GM12878 (cell line): ENCODE results near the gene CDK2. TPM values are rescaled to one million over a fixed set of nuclear protein-coding genes. Genes with fewer than 3 reads are reported as not detected.

Source experiments
- BACH1 ChIP-seq: fragments of 450-650 bp; IDR thresholded peaks from 2 replicates; pipeline ENCODE4 v1.6.1; 2017; ENCODE audit warnings: mild to moderate bottlenecking, borderline replicate concordance
- BHLHE40 ChIP-seq, 2 experiments: fragments of 450-650 bp in 1 of 2; IDR thresholded peaks; 2 replicates each; pipeline ENCODE4 v1.6.1; 2011 to 2017; ENCODE audit warnings: low read depth in 2 of 2, borderline replicate concordance in 1 of 2, improper control_type of control experiment in 1 of 2, low read length in 1 of 2, mild to moderate bottlenecking in 1 of 2
- CBX3 ChIP-seq: fragments of 200-600 bp; sonication (generic); IDR thresholded peaks from 2 replicates; pipeline ENCODE4 v1.6.1; 2016; ENCODE audit warnings: low read depth, borderline replicate concordance
- ESRRA ChIP-seq: IDR thresholded peaks from 2 replicates; pipeline ENCODE4 v1.6.1; 2012; ENCODE audit warnings: mild to moderate bottlenecking, low read length, improper control_type of control experiment
- EZH2 ChIP-seq: IDR thresholded peaks from 2 replicates; pipeline ENCODE4 v1.6.1; 2012; ENCODE audit warnings: low read depth, mild to moderate bottlenecking, control low read depth, inconsistent platforms, low read length, borderline replicate concordance; ENCODE audit not compliant: control insufficient read depth
- FOXK2 ChIP-seq: fragments of 450-650 bp; IDR thresholded peaks from 2 replicates; pipeline ENCODE4 v1.6.1; 2017; ENCODE audit warnings: mild to moderate bottlenecking, moderate library complexity
- IKZF1 ChIP-seq: fragments of 450-650 bp; conservative IDR thresholded peaks from 2 replicates; pipeline ENCODE4 v1.6.1; 2017; ENCODE audit warnings: antibody characterized with exemption, mild to moderate bottlenecking
- JUND ChIP-seq: IDR thresholded peaks from 2 replicates; pipeline ENCODE4 v1.6.1; 2012; ENCODE audit warnings: low read depth, mild to moderate bottlenecking, low read length, improper control_type of control experiment, moderate library complexity
- LARP7 ChIP-seq: fragments of 450-650 bp; IDR thresholded peaks from 2 replicates; pipeline ENCODE4 v1.6.1; 2017; ENCODE audit warnings: mild to moderate bottlenecking
- NBN ChIP-seq: fragments of 450-650 bp; IDR thresholded peaks from 2 replicates; pipeline ENCODE4 v1.6.1; 2016
- NFXL1 ChIP-seq: fragments of 450-650 bp; IDR thresholded peaks from 2 replicates; pipeline ENCODE4 v1.6.1; 2017; ENCODE audit warnings: antibody characterized with exemption, mild to moderate bottlenecking, borderline replicate concordance
- NRF1 ChIP-seq: conservative IDR thresholded peaks from 2 replicates; pipeline ENCODE4 v1.6.1; 2011; ENCODE audit warnings: mild to moderate bottlenecking, low read depth, low read length, improper control_type of control experiment
- POLR2AphosphoS5 ChIP-seq: IDR thresholded peaks from 2 replicates; pipeline ENCODE4 v1.6.1; 2011; ENCODE audit warnings: mild to moderate bottlenecking, low read length, inconsistent platforms
- SIN3A ChIP-seq: IDR thresholded peaks from 2 replicates; pipeline ENCODE4 v1.6.1; 2012; ENCODE audit warnings: low read depth, low read length, improper control_type of control experiment
- SIX5 ChIP-seq: IDR thresholded peaks from 2 replicates; pipeline ENCODE4 v1.6.1; 2011; ENCODE audit warnings: mild to moderate bottlenecking, low read depth, low read length, moderate library complexity; ENCODE audit not compliant: severe bottlenecking
- STAT1 ChIP-seq: fragments of 450-650 bp; conservative IDR thresholded peaks from 2 replicates; pipeline ENCODE4 v1.6.1; 2014; ENCODE audit warnings: antibody characterized with exemption, mild to moderate bottlenecking
- TCF7 ChIP-seq: IDR thresholded peaks from 2 replicates; pipeline ENCODE4 v1.6.1; 2014; ENCODE audit warnings: antibody characterized with exemption, borderline replicate concordance
- WRNIP1 ChIP-seq: IDR thresholded peaks from 2 replicates; pipeline ENCODE4 v1.6.1; 2011; ENCODE audit warnings: low read depth, low read length, improper control_type of control experiment, borderline replicate concordance
- YBX1 ChIP-seq: fragments of 450-650 bp; IDR thresholded peaks from 2 replicates; pipeline ENCODE4 v1.6.1; 2016; ENCODE audit warnings: antibody characterized with exemption
- ZNF217 ChIP-seq: fragments of 450-650 bp; IDR thresholded peaks from 2 replicates; pipeline ENCODE4 v1.6.1; 2017; ENCODE audit warnings: antibody characterized with exemption, mild to moderate bottlenecking
- ZNF24 ChIP-seq: fragments of 450-650 bp; IDR thresholded peaks from 2 replicates; pipeline ENCODE4 v1.6.1; 2017; ENCODE audit warnings: antibody characterized with exemption, mild to moderate bottlenecking
- ZNF274 ChIP-seq: IDR thresholded peaks from one replicate; pipeline ENCODE4 v1.8.0; 2011; ENCODE audit not compliant: insufficient read length, insufficient read depth
- polyA plus RNA-seq, 11 experiments: library from polyadenylated mRNA; depleted of rRNA in 4 of 11; unstranded in 6 of 11; stranded (reverse) in 5 of 11; fragments of >200 nt; fragmentation: Nextera tagmentation in 4 of 11; fragmentation: Illumina TruSeq in 1 of 11; extraction: Ambion mirVana in 4 of 11; extraction: Trizol in 1 of 11; gene quantifications; 1 replicate in 1 of 11; 2 replicates in 10 of 11; pipeline versions ENCODE4 v1.2.1 to v1.2.3, GENCODE V29; 2011 to 2016; ENCODE audit warnings: inconsistent platforms in 2 of 11, missing spikeins in 2 of 11, low read depth in 1 of 11
- total RNA-seq, 4 experiments: library from RNA; depleted of rRNA in 3 of 4; stranded (reverse); fragments of >200 nt in 3 of 4; fragmentation: Illumina TruSeq in 1 of 4; extraction: Trizol in 1 of 4; gene quantifications; 2 replicates each; pipeline versions ENCODE4 v1.2.1 to v1.2.3, GENCODE V29; 2013 to 2021
- TF ChIP-seq, protein P1 (sequence below): IDR thresholded peaks from 2 replicates; pipeline ENCODE4 v1.6.1; 2011; ENCODE audit warnings: low read depth, mild to moderate bottlenecking, low read length, moderate library complexity, borderline replicate concordance; ENCODE audit errors: extremely low read depth
- TF ChIP-seq, protein P2 (sequence below): IDR thresholded peaks from 2 replicates; pipeline ENCODE4 v1.6.1; 2011; ENCODE audit warnings: low read depth, low read length, improper control_type of control experiment, borderline replicate concordance
- TF ChIP-seq, protein P3 (sequence below): fragments of 450-650 bp; IDR thresholded peaks from 2 replicates; pipeline ENCODE4 v1.6.1; 2016; ENCODE audit warnings: mild to moderate bottlenecking, moderate library complexity, borderline replicate concordance

CDK2 gene
- total and polyA plus RNA-seq, 10 of the 15 experiments (the other 5 are each of a cell fraction or from before 2014, with no cell fraction given): 13.1 to 138 (median 82.2) TPM

DNA sequence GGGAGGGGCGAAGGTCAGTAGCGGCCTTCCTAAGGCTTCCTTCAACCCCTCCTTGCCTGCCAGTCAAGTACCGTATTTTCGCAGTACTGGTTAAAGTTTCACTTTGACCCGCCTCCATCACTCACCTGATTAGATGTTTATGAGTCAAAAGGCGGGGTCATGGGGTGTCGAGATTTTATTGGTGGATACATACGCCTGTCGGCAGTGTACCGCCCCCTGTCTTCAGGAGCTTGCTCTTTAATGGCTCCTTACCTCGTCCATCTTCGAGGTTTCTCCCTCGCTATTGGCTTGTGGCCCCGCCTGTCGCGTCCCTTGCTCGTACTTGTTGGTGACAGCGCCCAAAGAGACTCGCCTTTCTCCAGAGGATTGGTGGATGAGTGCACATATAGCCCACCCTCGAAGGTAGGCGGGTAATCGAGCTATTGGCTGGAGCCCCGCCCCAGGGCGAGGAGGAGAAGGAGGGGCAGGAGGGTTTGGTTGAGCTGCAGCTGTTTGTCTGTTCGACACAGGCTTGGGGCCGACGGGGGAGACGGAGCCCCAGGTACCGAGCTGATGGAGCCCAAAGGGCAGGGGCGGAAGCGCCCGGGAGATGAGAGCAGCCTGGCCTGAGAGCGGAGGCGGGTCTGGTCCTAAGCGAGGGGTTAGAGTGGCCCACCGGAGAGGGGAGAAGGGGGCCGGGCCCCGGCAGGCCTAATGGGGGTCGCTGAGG is 7.1 kb downstream of the CDK2 start, which contains the start of gene RAB5B (continued):
- peak; percentile 94 for TF ChIP-seq POLR2AphosphoS5
- peak in 1 of 2 experiments; percentile 31; a peak in 2 of 4 replicates for TF ChIP-seq BHLHE40 (IDR thresholded peaks at IDR 0.05; ENCODE audit: borderline replicate concordance in 1 of 2, low read depth in 2 of 2, low read length in 1 of 2)
- no peak for TF ChIP-seq IKZF1
- TF ChIP-seq, protein P1, sequence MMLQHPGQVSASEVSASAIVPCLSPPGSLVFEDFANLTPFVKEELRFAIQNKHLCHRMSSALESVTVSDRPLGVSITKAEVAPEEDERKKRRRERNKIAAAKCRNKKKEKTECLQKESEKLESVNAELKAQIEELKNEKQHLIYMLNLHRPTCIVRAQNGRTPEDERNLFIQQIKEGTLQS: no peak
- TF ChIP-seq, protein P2, sequence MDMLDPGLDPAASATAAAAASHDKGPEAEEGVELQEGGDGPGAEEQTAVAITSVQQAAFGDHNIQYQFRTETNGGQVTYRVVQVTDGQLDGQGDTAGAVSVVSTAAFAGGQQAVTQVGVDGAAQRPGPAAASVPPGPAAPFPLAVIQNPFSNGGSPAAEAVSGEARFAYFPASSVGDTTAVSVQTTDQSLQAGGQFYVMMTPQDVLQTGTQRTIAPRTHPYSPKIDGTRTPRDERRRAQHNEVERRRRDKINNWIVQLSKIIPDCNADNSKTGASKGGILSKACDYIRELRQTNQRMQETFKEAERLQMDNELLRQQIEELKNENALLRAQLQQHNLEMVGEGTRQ: no peak; the same call in 1 of the 2 replicates
- no peak for TF ChIP-seq NFXL1
- TF ChIP-seq, protein P3, sequence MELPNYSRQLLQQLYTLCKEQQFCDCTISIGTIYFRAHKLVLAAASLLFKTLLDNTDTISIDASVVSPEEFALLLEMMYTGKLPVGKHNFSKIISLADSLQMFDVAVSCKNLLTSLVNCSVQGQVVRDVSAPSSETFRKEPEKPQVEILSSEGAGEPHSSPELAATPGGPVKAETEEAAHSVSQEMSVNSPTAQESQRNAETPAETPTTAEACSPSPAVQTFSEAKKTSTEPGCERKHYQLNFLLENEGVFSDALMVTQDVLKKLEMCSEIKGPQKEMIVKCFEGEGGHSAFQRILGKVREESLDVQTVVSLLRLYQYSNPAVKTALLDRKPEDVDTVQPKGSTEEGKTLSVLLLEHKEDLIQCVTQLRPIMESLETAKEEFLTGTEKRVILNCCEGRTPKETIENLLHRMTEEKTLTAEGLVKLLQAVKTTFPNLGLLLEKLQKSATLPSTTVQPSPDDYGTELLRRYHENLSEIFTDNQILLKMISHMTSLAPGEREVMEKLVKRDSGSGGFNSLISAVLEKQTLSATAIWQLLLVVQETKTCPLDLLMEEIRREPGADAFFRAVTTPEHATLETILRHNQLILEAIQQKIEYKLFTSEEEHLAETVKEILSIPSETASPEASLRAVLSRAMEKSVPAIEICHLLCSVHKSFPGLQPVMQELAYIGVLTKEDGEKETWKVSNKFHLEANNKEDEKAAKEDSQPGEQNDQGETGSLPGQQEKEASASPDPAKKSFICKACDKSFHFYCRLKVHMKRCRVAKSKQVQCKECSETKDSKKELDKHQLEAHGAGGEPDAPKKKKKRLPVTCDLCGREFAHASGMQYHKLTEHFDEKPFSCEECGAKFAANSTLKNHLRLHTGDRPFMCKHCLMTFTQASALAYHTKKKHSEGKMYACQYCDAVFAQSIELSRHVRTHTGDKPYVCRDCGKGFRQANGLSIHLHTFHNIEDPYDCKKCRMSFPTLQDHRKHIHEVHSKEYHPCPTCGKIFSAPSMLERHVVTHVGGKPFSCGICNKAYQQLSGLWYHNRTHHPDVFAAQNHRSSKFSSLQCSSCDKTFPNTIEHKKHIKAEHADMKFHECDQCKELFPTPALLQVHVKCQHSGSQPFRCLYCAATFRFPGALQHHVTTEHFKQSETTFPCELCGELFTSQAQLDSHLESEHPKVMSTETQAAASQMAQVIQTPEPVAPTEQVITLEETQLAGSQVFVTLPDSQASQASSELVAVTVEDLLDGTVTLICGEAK: peak; percentile 76; the same call in 1 of the 2 replicates
- TF ChIP-seq STAT1: no peak
- no peak; the same call in 1 of the 2 replicates for TF ChIP-seq NRF1
- TF ChIP-seq ZNF217: no peak
- TF ChIP-seq ZNF274: no peak
- TF ChIP-seq FOXK2: peak; percentile 92
- no peak; the same call in 1 of the 2 replicates for TF ChIP-seq BACH1
- no peak for TF ChIP-seq TCF7
- no peak for TF ChIP-seq ZNF24
- 0 out of 2 replicates have a peak, but pooled peaks have one; percentile 35 for TF ChIP-seq WRNIP1
- TF ChIP-seq NBN: no peak; the same call in none of the 2 replicates
- TF ChIP-seq SIN3A: peak; percentile 88
- peak; percentile 4 for TF ChIP-seq SIX5
- no peak for TF ChIP-seq ESRRA
- no peak for TF ChIP-seq YBX1
- no peak for TF ChIP-seq CBX3
- 0 out of 2 replicates have a peak, but pooled peaks have one; percentile 42 for TF ChIP-seq JUND
- TF ChIP-seq LARP7: no peak
- no peak for TF ChIP-seq EZH2
